HL-60 (cell line): ENCODE data around the gene GUCA1A.

ENCODE experiments used
- GABPA ChIP-seq: IDR thresholded peaks from 2 replicates; pipeline ENCODE4 v1.6.1; 2012; ENCODE audit warnings: low read depth
- POLR2AphosphoS5 ChIP-seq: IDR thresholded peaks from 2 replicates; pipeline ENCODE4 v1.6.1; 2012; ENCODE audit warnings: low read depth
- REST ChIP-seq: IDR thresholded peaks from 2 replicates; pipeline ENCODE4 v1.6.1; 2012; ENCODE audit warnings: low read depth; ENCODE audit not compliant: insufficient replicate concordance
- TF ChIP-seq, protein P1 (sequence below): IDR thresholded peaks from one replicate; pipeline ENCODE4 v1.5.1; 2011; ENCODE audit warnings: low read length, control low read depth, inconsistent platforms; ENCODE audit not compliant: insufficient read depth

DNA sequence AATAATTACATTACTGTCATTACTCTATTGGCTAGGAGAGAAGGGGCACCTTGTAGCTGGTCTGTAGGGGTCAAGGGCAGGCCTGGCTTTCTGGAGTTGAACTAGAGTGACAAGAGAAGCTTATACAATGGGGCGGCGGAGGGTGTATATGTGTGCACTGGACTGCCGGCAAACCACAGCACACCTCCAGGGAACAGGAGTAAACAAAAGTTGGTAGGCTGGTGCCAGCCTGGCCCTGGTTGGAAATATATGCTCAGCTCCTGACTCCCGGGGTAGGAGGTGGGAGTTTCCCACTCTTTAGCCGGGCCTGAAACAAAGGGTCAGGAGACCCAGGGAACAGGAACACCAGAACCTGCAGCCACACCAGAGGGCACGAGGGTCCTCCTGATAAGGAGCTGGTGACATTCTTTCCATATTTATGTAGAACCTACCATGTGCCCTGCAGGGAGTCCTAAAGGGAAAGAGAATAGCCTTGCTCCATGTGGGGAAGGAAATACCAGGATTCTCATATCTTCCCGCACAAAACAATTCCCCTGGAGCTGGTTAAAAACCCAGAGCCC is 35.9 kb upstream of the GUCA1A start:
- TF ChIP-seq, protein P1, sequence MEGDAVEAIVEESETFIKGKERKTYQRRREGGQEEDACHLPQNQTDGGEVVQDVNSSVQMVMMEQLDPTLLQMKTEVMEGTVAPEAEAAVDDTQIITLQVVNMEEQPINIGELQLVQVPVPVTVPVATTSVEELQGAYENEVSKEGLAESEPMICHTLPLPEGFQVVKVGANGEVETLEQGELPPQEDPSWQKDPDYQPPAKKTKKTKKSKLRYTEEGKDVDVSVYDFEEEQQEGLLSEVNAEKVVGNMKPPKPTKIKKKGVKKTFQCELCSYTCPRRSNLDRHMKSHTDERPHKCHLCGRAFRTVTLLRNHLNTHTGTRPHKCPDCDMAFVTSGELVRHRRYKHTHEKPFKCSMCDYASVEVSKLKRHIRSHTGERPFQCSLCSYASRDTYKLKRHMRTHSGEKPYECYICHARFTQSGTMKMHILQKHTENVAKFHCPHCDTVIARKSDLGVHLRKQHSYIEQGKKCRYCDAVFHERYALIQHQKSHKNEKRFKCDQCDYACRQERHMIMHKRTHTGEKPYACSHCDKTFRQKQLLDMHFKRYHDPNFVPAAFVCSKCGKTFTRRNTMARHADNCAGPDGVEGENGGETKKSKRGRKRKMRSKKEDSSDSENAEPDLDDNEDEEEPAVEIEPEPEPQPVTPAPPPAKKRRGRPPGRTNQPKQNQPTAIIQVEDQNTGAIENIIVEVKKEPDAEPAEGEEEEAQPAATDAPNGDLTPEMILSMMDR = no peak
- TF ChIP-seq REST = no peak
- no peak for TF ChIP-seq POLR2AphosphoS5
- TF ChIP-seq GABPA = no peak
